Naive thymus-derived CD4-positive, alpha-beta T cell (primary cell): ENCODE data around the gene CLEC10A. TPM values are rescaled to one million over a fixed set of nuclear protein-coding genes. Genes with fewer than 3 reads are reported as not detected.
"Not testable (repeated sequence)": the region's sequence is repeated elsewhere in the genome, so short reads cannot be mapped to it uniquely, and the experiment has no call there.

Experiments used
- ATAC-seq: fragments of 150-1000 bp; cut with Tn5 transposase; 2 replicates; pipeline ENCODE4 v1.10.0; 2021; ENCODE audit warnings: mild to moderate bottlenecking, moderate library complexity
- CTCF ChIA-PET: fragments of 350-600 bp; sonication (Branson Sonifier 250); formaldehyde crosslinking; loops from one replicate; lab custom pipeline; 2021; ENCODE audit warnings: antibody characterized with exemption; lab: Charles Lee
- POLR2A ChIA-PET: fragments of 350-600 bp; sonication (Branson Sonifier 250); formaldehyde crosslinking; loops from one replicate; lab custom pipeline; 2021; ENCODE audit warnings: antibody characterized with exemption, inconsistent platforms; lab: Charles Lee
- DNase-seq, 9 donors: peaks; one replicate each; pipeline versions ENCODE4 v3.0.0 to v3.0.0-alpha.2; 2020 to 2022; ENCODE audit warnings: mixed read lengths in 1 of 9
- H3K27ac ChIP-seq: one replicate; pipeline ENCODE4 v1.7.0; 2013; ENCODE audit warnings: mild to moderate bottlenecking, low read depth, low read length, moderate library complexity
- H3K27me3 ChIP-seq, 2 donors: one replicate each; pipeline ENCODE4 v1.7.0; 2013; ENCODE audit warnings: low read length in 2 of 2, mild to moderate bottlenecking in 2 of 2, moderate library complexity in 2 of 2; ENCODE audit not compliant: control insufficient read depth in 2 of 2, insufficient read depth in 2 of 2
- H3K36me3 ChIP-seq, 3 experiments: 1 replicate in 2 of 3; 2 replicates in 1 of 3; pipeline ENCODE4 v1.7.0; 2013; ENCODE audit warnings: low read length in 3 of 3, mild to moderate bottlenecking in 3 of 3, moderate library complexity in 1 of 3; ENCODE audit not compliant: insufficient read depth in 3 of 3, control insufficient read depth in 2 of 3
- H3K4me1 ChIP-seq, 2 donors: one replicate each; pipeline ENCODE4 v1.7.0; 2013; ENCODE audit warnings: low read length in 2 of 2, mild to moderate bottlenecking in 2 of 2, moderate library complexity in 1 of 2; ENCODE audit not compliant: control insufficient read depth in 2 of 2, insufficient read depth in 2 of 2
- H3K4me3 ChIP-seq: 2 replicates; pipeline ENCODE4 v1.7.0; 2013; ENCODE audit warnings: mild to moderate bottlenecking, low read length
- H3K9me3 ChIP-seq, 3 experiments: 1 replicate in 2 of 3; 2 replicates in 1 of 3; pipeline ENCODE4 v1.7.0; 2013; ENCODE audit warnings: low read length in 3 of 3; ENCODE audit not compliant: control insufficient read depth in 2 of 3
- H3K27ac Mint-ChIP-seq, 9 donors: one replicate each; pipeline ENCODE4 v1.8.0; 2020 to 2022; ENCODE audit warnings: mixed read lengths in 9 of 9, mild to moderate bottlenecking in 8 of 9, moderate library complexity in 5 of 9, inconsistent platforms in 2 of 9
- H3K27me3 Mint-ChIP-seq, 5 donors: one replicate each; pipeline ENCODE4 v1.8.0; 2021 to 2022; ENCODE audit warnings: mixed read lengths in 5 of 5, mild to moderate bottlenecking in 1 of 5
- H3K36me3 Mint-ChIP-seq, 5 donors: one replicate each; pipeline ENCODE4 v1.8.0; 2020 to 2022; ENCODE audit warnings: mixed read lengths in 5 of 5, mild to moderate bottlenecking in 3 of 5, inconsistent platforms in 1 of 5
- H3K4me1 Mint-ChIP-seq, 7 donors: one replicate each; pipeline ENCODE4 v1.8.0; 2020 to 2022; ENCODE audit warnings: mixed read lengths in 7 of 7, mild to moderate bottlenecking in 3 of 7, inconsistent platforms in 1 of 7
- H3K4me3 Mint-ChIP-seq, 10 donors: one replicate each; pipeline ENCODE4 v1.8.0; 2020 to 2022; ENCODE audit warnings: mild to moderate bottlenecking in 10 of 10, mixed read lengths in 10 of 10, moderate library complexity in 6 of 10, inconsistent platforms in 2 of 10
- H3K9me3 Mint-ChIP-seq, 11 donors: one replicate each; pipeline ENCODE4 v1.8.0; 2020 to 2022; ENCODE audit warnings: mixed read lengths in 11 of 11, mild to moderate bottlenecking in 4 of 11, inconsistent platforms in 1 of 11, moderate library complexity in 1 of 11
- intact Hi-C, 2 donors: fragments of 100-400 bp; cut with micrococcal nuclease; formaldehyde crosslinking; loops; one replicate each; pipeline ENCODE4 v1.15.1; 2023
- polyA plus RNA-seq, 2 donors: library from polyadenylated mRNA; unstranded; fragments of 300-500 nt; fragmentation: Illumina TruSeq; gene quantifications; one replicate each; pipeline ENCODE4 v1.2.3, GENCODE V29; 2021
- total RNA-seq, 6 experiments: library from RNA in 5 of 6; stranded (reverse) in 5 of 6; gene quantifications; 1 replicate in 5 of 6; 2 replicates in 1 of 6; pipeline ENCODE4 v1.2.3 and lab custom pipeline; 2021 to 2026

Gene CLEC10A
- total and polyA plus RNA-seq, 7 experiments from 2014 or later = 1.4 to 10.6 (median 4.9) TPM; not detected in 3

DNA sequence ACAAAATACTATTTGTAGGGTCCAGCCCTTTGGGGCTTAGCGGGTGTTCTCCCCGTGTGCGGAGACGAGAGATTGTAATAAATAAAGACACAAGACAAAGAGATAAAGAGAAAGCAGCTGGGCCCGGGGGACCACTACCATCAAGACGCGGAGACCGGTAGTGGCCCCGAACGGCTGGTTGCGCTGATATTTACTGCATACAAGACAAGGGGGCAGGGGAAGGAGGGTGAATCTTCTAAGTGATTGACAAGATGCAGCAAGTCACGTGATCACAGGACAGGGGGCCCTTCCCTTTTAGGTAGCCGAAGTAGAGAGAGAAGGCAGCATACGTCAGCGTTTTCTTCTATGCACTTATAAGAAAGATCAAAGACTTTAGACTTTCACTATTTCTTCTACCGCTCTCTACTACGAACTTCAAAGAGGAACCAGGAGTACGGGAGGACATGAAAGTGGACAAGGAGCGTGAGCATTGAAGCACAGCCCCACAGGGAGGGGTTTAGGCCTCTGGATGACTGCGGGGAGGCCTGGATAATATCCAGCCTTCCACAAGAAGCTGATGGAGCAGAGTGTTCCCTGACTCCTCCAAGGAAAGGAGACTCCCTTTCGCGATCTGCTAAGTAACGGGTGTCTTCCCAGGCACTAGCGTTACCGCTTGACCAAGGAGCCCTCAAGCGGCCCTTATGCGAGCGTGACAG is 11.4 kb upstream of the CLEC10A start:
- H3K27ac Mint-ChIP-seq, H3K27ac ChIP-seq, H3K9me3 Mint-ChIP-seq, ATAC-seq, H3K9me3 ChIP-seq, intact Hi-C loops, H3K36me3 ChIP-seq, H3K4me3 ChIP-seq, H3K27me3 ChIP-seq, CTCF ChIA-PET, POLR2A ChIA-PET, H3K36me3 Mint-ChIP-seq, H3K4me1 ChIP-seq, H3K4me3 Mint-ChIP-seq: not testable (repeated sequence)
- peaks cover 0 to 14% (median 8%) of the 10 kb centered on the region in 7 donors for H3K4me1 Mint-ChIP-seq
- DNase-seq = peak in 3 of 9 donors; percentile 5 to 17 (median 8)
- H3K27me3 Mint-ChIP-seq = peaks cover under 1 to 12% (median 9%) of the 10 kb centered on the region in 5 donors

DNA sequence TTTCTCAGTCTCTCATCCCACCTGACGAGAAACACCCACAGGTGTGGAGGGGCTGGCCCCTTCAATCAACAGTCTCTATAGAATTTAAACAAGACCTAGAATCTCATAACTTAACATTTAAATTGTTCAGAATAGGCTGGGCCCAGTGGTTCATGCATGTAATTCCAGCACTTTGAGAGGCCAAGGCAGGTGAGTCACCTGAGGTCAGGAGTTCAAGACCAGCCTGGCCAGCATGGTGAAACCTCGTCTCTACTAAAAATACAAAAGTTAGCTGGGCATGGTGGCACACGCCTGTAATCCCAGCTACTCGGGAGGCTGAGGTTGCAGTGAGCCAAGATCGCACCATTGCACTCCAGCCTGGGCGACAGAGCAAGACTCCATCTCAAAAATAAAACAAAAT is 9.5 kb upstream of the CLEC10A start:
- DNase-seq, H3K4me1 ChIP-seq, H3K4me3 Mint-ChIP-seq, H3K9me3 Mint-ChIP-seq, CTCF ChIA-PET, POLR2A ChIA-PET, ATAC-seq, H3K27me3 ChIP-seq, H3K36me3 ChIP-seq, H3K27ac ChIP-seq, intact Hi-C loops, H3K9me3 ChIP-seq, H3K27ac Mint-ChIP-seq, H3K36me3 Mint-ChIP-seq, H3K4me3 ChIP-seq: not testable (repeated sequence)
- H3K4me1 Mint-ChIP-seq = peaks cover under 1 to 11% (median 5%) of the 10 kb centered on the region in 7 donors
- H3K27me3 Mint-ChIP-seq = peaks cover 4 to 20% (median 14%) of the 10 kb centered on the region in 5 donors

DNA sequence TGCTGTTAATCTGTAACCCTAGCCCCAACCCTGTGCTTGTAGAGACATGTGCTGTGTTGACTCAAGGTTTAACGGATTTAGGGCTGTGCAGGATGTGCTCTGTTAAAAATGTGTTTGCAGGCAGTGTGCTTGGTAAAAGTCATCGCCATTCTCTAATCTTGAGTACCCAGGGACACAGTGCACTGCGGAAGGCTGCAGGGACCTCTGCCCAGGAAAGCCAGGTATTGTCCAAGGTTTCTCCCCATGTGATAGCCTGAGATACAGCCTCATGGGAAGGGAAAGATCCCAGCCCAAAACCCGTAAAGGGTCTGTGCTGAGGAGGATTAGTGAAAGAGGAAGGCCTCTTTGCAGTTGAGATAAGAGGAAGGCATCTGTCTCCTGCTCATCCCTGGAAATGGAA is 8.4 kb upstream of the CLEC10A start:
- H3K9me3 ChIP-seq, DNase-seq, POLR2A ChIA-PET, H3K4me3 Mint-ChIP-seq, H3K36me3 Mint-ChIP-seq, ATAC-seq, intact Hi-C loops, H3K27me3 ChIP-seq, H3K36me3 ChIP-seq, CTCF ChIA-PET, H3K27ac ChIP-seq, H3K27ac Mint-ChIP-seq, H3K9me3 Mint-ChIP-seq, H3K4me3 ChIP-seq, H3K4me1 ChIP-seq: not testable (repeated sequence)
- Mint-ChIP-seq H3K4me1 (peaks cover 6 to 14% (median 8%) of the 10 kb centered on the region in 7 donors), H3K27me3 (peaks cover 4 to 23% (median 20%) of the 10 kb centered on the region in 5 donors)

DNA sequence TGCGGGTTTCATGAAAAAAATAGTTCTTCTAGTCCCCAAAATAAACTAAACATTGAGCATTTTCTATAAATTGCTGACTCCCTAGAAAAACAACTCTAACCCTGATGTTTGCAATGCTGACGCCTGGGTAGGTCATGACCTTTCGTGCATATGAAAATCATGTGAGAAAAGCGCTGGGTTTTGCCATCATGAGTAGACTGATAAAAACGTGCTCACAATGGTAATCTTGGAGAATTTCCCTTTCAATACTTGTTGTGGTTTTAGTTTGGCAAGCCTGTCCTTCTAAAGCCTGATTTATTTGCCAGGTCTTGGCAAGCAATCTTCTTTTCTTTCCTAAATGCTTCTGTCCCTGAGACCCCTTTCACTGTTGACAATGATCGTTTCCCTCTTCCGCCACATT is 4.0 kb upstream of the CLEC10A start:
- no peaks in the 10 kb centered on the region for H3K9me3 ChIP-seq
- H3K27me3 Mint-ChIP-seq = peaks cover 6 to 29% (median 20%) of the 10 kb centered on the region in 5 donors
- no peak overlapping the region for H3K4me3 ChIP-seq
- intact Hi-C loops = no loop called here
- peaks cover 5 to 10% of the 10 kb centered on the region in 2 donors for H3K4me1 ChIP-seq
- peaks cover 10 to 33% (median 30%) of the 10 kb centered on the region in 7 donors for H3K4me1 Mint-ChIP-seq
- H3K36me3 ChIP-seq = no peaks in the 10 kb centered on the region
- H3K27ac ChIP-seq = no peak overlapping the region
- no peaks in the 10 kb centered on the region for H3K27me3 ChIP-seq
- no peaks in the 10 kb centered on the region for H3K36me3 Mint-ChIP-seq
- peak overlapping the region in 3 of 9 donors; percentile 10 to 59 (median 10) for H3K27ac Mint-ChIP-seq
- no peak overlapping the region for H3K4me3 Mint-ChIP-seq
- CTCF ChIA-PET = no interaction called here
- DNase-seq (no peak), ATAC-seq (no peak)
- H3K9me3 Mint-ChIP-seq = peaks cover 0 to 4% (median 0%) of the 10 kb centered on the region in 11 donors
- POLR2A ChIA-PET = interaction anchor here (0.8 kb wide), 1 partner anchor 849 kb away, joined by 5 read pairs; no protein-coding TSS in a partner anchor

DNA sequence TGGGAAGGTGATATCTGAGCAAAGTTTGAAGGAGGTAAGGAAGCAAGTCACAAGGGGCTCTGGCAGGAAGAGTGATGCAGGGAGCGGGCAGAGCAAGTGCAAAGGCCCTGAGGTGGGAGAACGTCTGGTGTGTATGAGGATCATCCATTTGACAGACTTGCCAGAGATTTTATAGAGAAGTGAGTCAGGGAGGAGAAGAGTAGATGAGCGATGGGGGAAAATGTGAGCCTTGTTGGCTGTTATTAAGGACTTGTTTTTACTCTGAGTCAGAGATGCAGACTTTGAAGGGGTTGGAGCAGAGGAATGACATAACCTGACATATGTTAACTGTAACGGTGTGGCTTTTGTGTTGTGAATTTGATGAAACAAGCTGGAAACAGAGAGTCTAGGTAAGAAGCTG is 3.5 kb upstream of the CLEC10A start:
- H3K27me3 Mint-ChIP-seq = peaks cover 6 to 29% (median 20%) of the 10 kb centered on the region in 5 donors
- ChIA-PET POLR2A (interaction anchor here (0.8 kb wide), 1 partner anchor 849 kb away, joined by 5 read pairs; no protein-coding TSS in a partner anchor), CTCF (no interaction called here)
- no peaks in the 10 kb centered on the region for H3K36me3 Mint-ChIP-seq
- H3K27me3 ChIP-seq = no peaks in the 10 kb centered on the region
- no peak overlapping the region for H3K27ac ChIP-seq
- no peak for ATAC-seq
- H3K36me3 ChIP-seq = no peaks in the 10 kb centered on the region
- H3K4me3 ChIP-seq = no peak overlapping the region
- intact Hi-C loops = no loop called here
- H3K4me3 Mint-ChIP-seq = no peak overlapping the region
- DNase-seq = no peak
- peak overlapping the region in 1 of 9 donors; percentile 10 for H3K27ac Mint-ChIP-seq
- peaks cover 0 to 4% (median 0%) of the 10 kb centered on the region in 11 donors for H3K9me3 Mint-ChIP-seq
- H3K9me3 ChIP-seq = no peaks in the 10 kb centered on the region
- H3K4me1 Mint-ChIP-seq = peaks cover 10 to 34% (median 30%) of the 10 kb centered on the region in 7 donors
- peaks cover 5 to 10% of the 10 kb centered on the region in 2 donors for H3K4me1 ChIP-seq

DNA sequence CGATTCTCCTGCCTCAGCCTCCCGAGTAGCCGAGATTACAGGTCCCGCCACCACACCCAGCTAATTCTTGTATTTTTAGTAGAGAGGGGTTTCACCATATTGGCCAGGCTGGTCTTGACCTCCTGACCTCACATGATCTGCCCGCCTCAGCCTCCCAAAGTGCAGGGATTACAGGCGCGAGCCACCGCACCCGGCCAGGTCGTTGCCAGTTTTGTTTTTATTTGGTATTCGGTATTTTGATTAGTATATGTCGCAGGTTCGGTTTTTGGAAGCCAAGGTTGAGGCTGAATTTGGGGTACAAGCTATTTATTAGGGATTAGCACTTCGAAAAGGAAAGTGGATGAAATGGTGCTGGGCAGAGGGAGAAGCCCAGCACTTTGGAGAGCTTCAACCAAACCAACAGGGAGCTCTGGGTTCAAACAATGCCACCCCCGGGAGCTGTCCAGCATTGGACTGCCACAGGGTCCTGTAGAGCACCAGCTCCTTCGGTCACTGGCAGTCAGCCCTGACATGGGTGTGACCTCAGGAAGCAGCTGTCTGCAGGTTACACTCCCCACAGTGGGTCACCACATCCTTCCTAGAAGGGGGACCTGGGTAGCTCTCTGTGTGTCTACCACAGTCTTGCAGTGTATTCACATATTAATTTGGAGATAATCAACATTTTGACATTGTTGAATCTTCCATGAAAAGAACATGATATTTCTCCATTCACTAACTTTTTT is 1.5 kb upstream of the CLEC10A start:
- no peaks in the 10 kb centered on the region for H3K36me3 ChIP-seq
- no peak overlapping the region for H3K27ac ChIP-seq
- H3K4me1 ChIP-seq = peaks cover 5 to 10% of the 10 kb centered on the region in 2 donors
- ATAC-seq (peak; percentile 90), DNase-seq (no peak)
- H3K27me3 ChIP-seq = no peaks in the 10 kb centered on the region
- intact Hi-C loops = no loop called here
- POLR2A ChIA-PET = interaction anchor here (0.6 kb wide), 1 partner anchor 79 kb away, joined by 3 read pairs; no protein-coding TSS in a partner anchor
- peak overlapping the region in 2 of 10 donors; percentile 38 to 44 for H3K4me3 Mint-ChIP-seq
- H3K4me3 ChIP-seq = no peak overlapping the region
- CTCF ChIA-PET = interaction anchor here (0.7 kb wide), 1 partner anchor 51 kb away, joined by 3 read pairs; no protein-coding TSS in a partner anchor
- H3K36me3 Mint-ChIP-seq = no peaks in the 10 kb centered on the region
- H3K9me3 Mint-ChIP-seq = peaks cover 0 to 4% (median 0%) of the 10 kb centered on the region in 11 donors
- H3K4me1 Mint-ChIP-seq = peaks cover 10 to 36% (median 30%) of the 10 kb centered on the region in 7 donors
- H3K27me3 Mint-ChIP-seq = peaks cover 6 to 29% (median 8%) of the 10 kb centered on the region in 5 donors
- H3K9me3 ChIP-seq = no peaks in the 10 kb centered on the region
- no peak overlapping the region for H3K27ac Mint-ChIP-seq
